ENCODE results near the gene PAXX.

GRCh38 chr9:137018761-137019559 is 26.7 kb downstream of the PAXX start:
- TF ChIP-seq, protein P1, sequence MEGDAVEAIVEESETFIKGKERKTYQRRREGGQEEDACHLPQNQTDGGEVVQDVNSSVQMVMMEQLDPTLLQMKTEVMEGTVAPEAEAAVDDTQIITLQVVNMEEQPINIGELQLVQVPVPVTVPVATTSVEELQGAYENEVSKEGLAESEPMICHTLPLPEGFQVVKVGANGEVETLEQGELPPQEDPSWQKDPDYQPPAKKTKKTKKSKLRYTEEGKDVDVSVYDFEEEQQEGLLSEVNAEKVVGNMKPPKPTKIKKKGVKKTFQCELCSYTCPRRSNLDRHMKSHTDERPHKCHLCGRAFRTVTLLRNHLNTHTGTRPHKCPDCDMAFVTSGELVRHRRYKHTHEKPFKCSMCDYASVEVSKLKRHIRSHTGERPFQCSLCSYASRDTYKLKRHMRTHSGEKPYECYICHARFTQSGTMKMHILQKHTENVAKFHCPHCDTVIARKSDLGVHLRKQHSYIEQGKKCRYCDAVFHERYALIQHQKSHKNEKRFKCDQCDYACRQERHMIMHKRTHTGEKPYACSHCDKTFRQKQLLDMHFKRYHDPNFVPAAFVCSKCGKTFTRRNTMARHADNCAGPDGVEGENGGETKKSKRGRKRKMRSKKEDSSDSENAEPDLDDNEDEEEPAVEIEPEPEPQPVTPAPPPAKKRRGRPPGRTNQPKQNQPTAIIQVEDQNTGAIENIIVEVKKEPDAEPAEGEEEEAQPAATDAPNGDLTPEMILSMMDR (conservative IDR thresholded peaks at IDR 0.05 in 1 of 2, IDR thresholded peaks at IDR 0.05 in 1 of 2; ENCODE audit: low read depth in 1 of 2, low read length in 2 of 2), result no peak
- TF ChIP-seq EZH2 (IDR thresholded peaks at IDR 0.05; ENCODE audit: low read length, missing control alignments), result no peak
